Caco-2 (cell line): Measurements from ENCODE around the gene PRRG4. TPM values are rescaled to one million over a fixed set of nuclear protein-coding genes. Genes with fewer than 3 reads are reported as not detected.

ENCODE experiments used
- BruUV-seq: library from RNA; stranded (reverse); fragments of 400-500 nt; replicated peaks from 2 replicates; lab custom pipeline; 2021; lab: Mats Ljungman, UMichigan
- CTCF ChIA-PET: fragments of 300-600 bp; sonication (Branson Sonifier 250); formaldehyde crosslinking; loops from one replicate; lab custom pipeline; 2022; ENCODE audit warnings: antibody characterized with exemption; lab: Charles Lee
- POLR2A ChIA-PET: fragments of 300-600 bp; sonication (Branson Sonifier 250); formaldehyde crosslinking; loops from one replicate; lab custom pipeline; 2022; ENCODE audit warnings: antibody characterized with exemption; lab: Charles Lee
- DNase-seq, 2 experiments: peaks; one replicate each; pipeline versions ENCODE4 v3.0.0 to v3.0.0-alpha.2; 2020 to 2022
- H3K27me3 ChIP-seq: replicated peaks from 2 replicates; pipeline ENCODE4 v1.6.0; 2011; ENCODE audit warnings: low read length; ENCODE audit not compliant: control insufficient read depth, insufficient read depth
- H3K36me3 ChIP-seq: 2 replicates; pipeline ENCODE4 v1.5.1; 2011; ENCODE audit warnings: low read length; ENCODE audit not compliant: control insufficient read depth, insufficient read depth
- H3K4me1 ChIP-seq: fragments of 250-450 bp; sonication (Bioruptor Pico); 2 replicates; pipeline ENCODE4 v1.5.1; 2020; ENCODE audit warnings: mild to moderate bottlenecking
- H3K4me3 ChIP-seq: 2 replicates; pipeline ENCODE4 v1.5.1; 2011; ENCODE audit warnings: low read depth, mild to moderate bottlenecking, control low read depth, low read length
- H3K9me3 ChIP-seq: fragments of 250-450 bp; sonication (Bioruptor Pico); 2 replicates; pipeline ENCODE4 v1.5.1; 2020; ENCODE audit warnings: mild to moderate bottlenecking, moderate library complexity
- H3K27ac Mint-ChIP-seq: one replicate; pipeline ENCODE4 v1.8.0; 2022; ENCODE audit warnings: mixed read lengths; ENCODE audit not compliant: unreplicated experiment
- H3K27me3 Mint-ChIP-seq: one replicate; pipeline ENCODE4 v1.8.0; 2022; ENCODE audit warnings: mixed read lengths; ENCODE audit not compliant: insufficient read depth, unreplicated experiment
- H3K36me3 Mint-ChIP-seq: one replicate; pipeline ENCODE4 v1.8.0; 2022; ENCODE audit warnings: mild to moderate bottlenecking, mixed read lengths; ENCODE audit not compliant: insufficient read depth, unreplicated experiment
- H3K4me1 Mint-ChIP-seq: one replicate; pipeline ENCODE4 v1.8.0; 2022; ENCODE audit warnings: low read depth, mixed read lengths; ENCODE audit not compliant: unreplicated experiment
- H3K4me3 Mint-ChIP-seq: one replicate; pipeline ENCODE4 v1.8.0; 2022; ENCODE audit warnings: mild to moderate bottlenecking, moderate library complexity, mixed read lengths; ENCODE audit not compliant: unreplicated experiment
- H3K9me3 Mint-ChIP-seq: one replicate; pipeline ENCODE4 v1.8.0; 2022; ENCODE audit warnings: mixed read lengths; ENCODE audit not compliant: unreplicated experiment
- CTCF ChIP-seq, 2 experiments: fragments of 200-600 bp in 1 of 2; IDR thresholded peaks; 1 replicate in 1 of 2; 2 replicates in 1 of 2; pipeline versions ENCODE4 v1.5.1 to v1.8.0; 2011 to 2022; ENCODE audit warnings: antibody characterized with exemption in 1 of 2, control low read depth in 1 of 2, inconsistent platforms in 1 of 2, low read depth in 1 of 2, low read length in 1 of 2, mild to moderate bottlenecking in 1 of 2, moderate library complexity in 1 of 2; ENCODE audit not compliant: insufficient read depth in 1 of 2, severe bottlenecking in 1 of 2, unreplicated experiment in 1 of 2
- intact Hi-C: fragments of 100-400 bp; cut with micrococcal nuclease; formaldehyde crosslinking; loops from one replicate; pipeline ENCODE4 v1.10.0; 2022; ENCODE audit not compliant: unreplicated experiment
- total RNA-seq: library from RNA; stranded (reverse); gene quantifications from 2 replicates; pipeline ENCODE4 v1.2.3, GENCODE V29; 2022

The PRRG4 gene
- total RNA-seq, 1 experiment from 2014 or later = 6.9 TPM

- H3K36me3 Mint-ChIP-seq = no peaks in the 10 kb centered on the region
- no peaks in the 10 kb centered on the region for H3K4me1 Mint-ChIP-seq
- ChIA-PET CTCF (no interaction called here), POLR2A (no interaction called here)
- H3K4me3 Mint-ChIP-seq = no peak overlapping the region
- DNase-seq = no peak
- no peaks in the 10 kb centered on the region for H3K9me3 Mint-ChIP-seq
- BruUV-seq = no TSS peak
- H3K9me3 ChIP-seq = no peaks in the 10 kb centered on the region
- intact Hi-C loops = no loop called here
- H3K27me3 Mint-ChIP-seq = no peaks in the 10 kb centered on the region
- H3K4me1 ChIP-seq = no peaks in the 10 kb centered on the region
- H3K4me3 ChIP-seq = no peak overlapping the region
- no peak for TF ChIP-seq CTCF (IDR thresholded peaks at IDR 0.05; ENCODE audit: insufficient read depth in 1 of 2, low read depth in 1 of 2, low read length in 1 of 2, severe bottlenecking in 1 of 2, unreplicated experiment in 1 of 2)
- no peaks in the 10 kb centered on the region for H3K27me3 ChIP-seq
- no peaks in the 10 kb centered on the region for H3K36me3 ChIP-seq
- H3K27ac Mint-ChIP-seq = no peak overlapping the region
These were observed 53.7 kb downstream of the PRRG4 start for GRCh38 chr11:32883421-32883820.

GRCh38 chr11:32884023-32884422 lies 54.3 kb downstream of the PRRG4 start:
- no peak for DNase-seq
- no peaks in the 10 kb centered on the region for H3K36me3 ChIP-seq
- H3K36me3 Mint-ChIP-seq = no peaks in the 10 kb centered on the region
- H3K27me3 Mint-ChIP-seq = no peaks in the 10 kb centered on the region
- no peaks in the 10 kb centered on the region for H3K4me1 ChIP-seq
- no peak overlapping the region for H3K4me3 Mint-ChIP-seq
- H3K27ac Mint-ChIP-seq = no peak overlapping the region
- no peaks in the 10 kb centered on the region for H3K27me3 ChIP-seq
- ChIA-PET CTCF (no interaction called here), POLR2A (no interaction called here)
- no peaks in the 10 kb centered on the region for H3K9me3 ChIP-seq
- H3K9me3 Mint-ChIP-seq = no peaks in the 10 kb centered on the region
- no peaks in the 10 kb centered on the region for H3K4me1 Mint-ChIP-seq
- TF ChIP-seq CTCF (IDR thresholded peaks at IDR 0.05; ENCODE audit: insufficient read depth in 1 of 2, low read depth in 1 of 2, low read length in 1 of 2, severe bottlenecking in 1 of 2, unreplicated experiment in 1 of 2) = no peak
- BruUV-seq = no TSS peak
- intact Hi-C loops = no loop called here
- no peak overlapping the region for H3K4me3 ChIP-seq

- H3K27me3 ChIP-seq = no peaks in the 10 kb centered on the region
- Mint-ChIP-seq H3K4me3 (no peak overlapping the region), H3K27ac (no peak overlapping the region), H3K27me3 (no peaks in the 10 kb centered on the region), H3K36me3 (no peaks in the 10 kb centered on the region), H3K4me1 (no peaks in the 10 kb centered on the region), H3K9me3 (no peaks in the 10 kb centered on the region)
- H3K9me3 ChIP-seq = no peaks in the 10 kb centered on the region
- no peaks in the 10 kb centered on the region for H3K36me3 ChIP-seq
- peak in 1 of 2 experiments; percentile 21 for DNase-seq
- H3K4me1 ChIP-seq = no peaks in the 10 kb centered on the region
- ChIA-PET CTCF (no interaction called here), POLR2A (no interaction called here)
- BruUV-seq = no TSS peak
- TF ChIP-seq CTCF (IDR thresholded peaks at IDR 0.05; ENCODE audit: insufficient read depth in 1 of 2, low read depth in 1 of 2, low read length in 1 of 2, severe bottlenecking in 1 of 2, unreplicated experiment in 1 of 2) = peak; percentile 49 to 78
- no peak overlapping the region for H3K4me3 ChIP-seq
- intact Hi-C loops = no loop called here
These were observed 55.1 kb downstream of the PRRG4 start for GRCh38 chr11:32884770-32885384.
